ENCODE data around the gene RPS6KA2. TPM values are rescaled to one million over a fixed set of nuclear protein-coding genes. Genes with fewer than 3 reads are reported as not detected.

RPS6KA2 gene
- total RNA-seq, 1 donor from 2014 or later = 34.9 TPM

- DNase-seq (ENCODE audit: low read depth) = peak; percentile 68
These were observed 11.8 kb downstream of the RPS6KA2 start for GRCh38 chr6:166615059-166615770.

DNA sequence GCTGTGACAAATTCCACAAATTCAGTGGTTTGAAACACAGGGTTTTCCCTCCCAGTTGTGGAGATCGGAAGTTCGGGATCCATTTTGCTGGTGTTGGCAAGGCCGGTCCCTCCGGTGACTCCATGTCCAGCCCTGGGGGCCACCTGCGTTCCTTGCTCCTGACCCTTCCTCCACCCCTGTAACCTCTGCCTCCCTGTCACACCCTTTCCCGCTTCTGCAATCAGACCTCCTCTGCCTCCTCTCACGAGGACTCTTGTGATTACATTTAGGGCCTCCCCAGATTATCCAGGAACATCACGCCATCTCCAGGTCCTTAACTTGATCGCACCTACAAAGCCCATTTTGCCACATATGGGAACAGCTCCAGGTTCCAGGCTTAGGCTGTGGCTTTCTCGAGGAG, 12.5 kb downstream of the RPS6KA2 start:
- no peak for DNase-seq (ENCODE audit: low read depth)

GRCh38 chr6:166614171-166614583, 12.9 kb downstream of the RPS6KA2 start:
- DNase-seq (ENCODE audit: low read depth) = no peak

- DNase-seq (ENCODE audit: low read depth) = no peak
These were observed 14.0 kb downstream of the RPS6KA2 start for GRCh38 chr6:166613027-166613426.

DNA sequence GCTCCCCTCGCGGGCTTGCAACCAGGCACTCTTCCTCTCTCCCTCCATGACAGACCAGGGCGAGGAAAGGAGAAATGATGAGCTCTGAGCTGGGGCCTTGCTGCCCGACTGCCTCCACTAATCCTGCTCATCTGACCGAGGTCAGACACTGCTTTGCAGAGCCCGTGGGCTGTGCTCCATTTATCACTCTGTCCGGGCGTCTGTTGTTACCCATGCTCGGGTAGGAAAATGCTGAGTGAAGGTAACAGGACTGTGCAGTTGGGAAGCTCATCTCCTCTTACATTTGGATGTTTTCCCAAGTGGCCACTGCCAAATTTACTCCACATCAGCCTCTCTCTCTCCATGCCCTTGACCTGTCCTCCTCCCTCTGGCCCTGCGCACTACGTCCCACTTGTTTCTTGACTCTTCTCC, 14.6 kb downstream of the RPS6KA2 start:
- DNase-seq (ENCODE audit: low read depth) = no peak

- DNase-seq (ENCODE audit: low read depth) = no peak
These were observed 15.4 kb downstream of the RPS6KA2 start for GRCh38 chr6:166611631-166612030.

- no peak for DNase-seq (ENCODE audit: low read depth)
These were observed 17.0 kb downstream of the RPS6KA2 start for GRCh38 chr6:166610069-166610468.

GRCh38 chr6:166608774-166609173, 18.3 kb downstream of the RPS6KA2 start:
- no peak for DNase-seq (ENCODE audit: low read depth)

DNA sequence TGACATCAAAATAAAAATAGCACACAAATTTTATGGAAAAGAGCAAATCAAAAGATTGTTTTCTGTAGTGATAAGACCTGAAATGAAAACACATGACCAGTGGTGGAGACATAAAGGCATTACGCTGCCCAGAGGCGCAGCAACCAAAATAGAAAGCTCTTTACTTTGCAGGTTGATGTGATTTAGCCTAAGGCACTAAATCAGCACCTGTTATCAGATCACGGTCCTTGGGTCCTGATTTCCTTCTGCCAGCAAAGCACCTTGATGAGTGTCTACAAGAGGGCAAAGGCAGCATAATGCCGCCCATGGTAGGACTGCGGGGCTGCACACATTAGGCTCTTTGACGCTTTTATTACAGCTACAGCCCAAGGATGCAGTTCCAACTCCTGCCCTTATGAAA, 21.3 kb downstream of the RPS6KA2 start:
- DNase-seq (ENCODE audit: low read depth) = no peak

- DNase-seq (ENCODE audit: low read depth) = no peak
These were observed 22.1 kb downstream of the RPS6KA2 start for GRCh38 chr6:166604911-166605310.

DNA sequence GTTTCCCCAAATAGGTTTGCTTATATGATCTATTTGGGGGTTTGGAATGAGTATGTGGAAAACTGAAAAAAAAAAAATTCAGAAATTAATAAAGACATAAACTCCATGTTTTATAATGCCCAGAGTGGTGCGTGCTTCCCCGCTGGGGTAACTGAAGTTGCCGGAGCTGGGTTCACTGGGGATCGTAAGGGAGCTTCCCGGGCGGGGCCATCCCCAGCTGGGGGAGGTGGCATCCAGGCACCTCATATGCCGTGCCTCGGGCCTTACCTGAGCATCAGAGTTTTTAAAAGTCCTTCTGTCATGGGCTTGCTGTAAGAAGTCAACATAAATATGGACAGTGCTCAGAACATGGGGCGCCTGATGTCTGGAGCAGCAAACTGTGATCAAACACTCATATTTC, 22.7 kb downstream of the RPS6KA2 start:
- DNase-seq (ENCODE audit: low read depth) = no peak

DNA sequence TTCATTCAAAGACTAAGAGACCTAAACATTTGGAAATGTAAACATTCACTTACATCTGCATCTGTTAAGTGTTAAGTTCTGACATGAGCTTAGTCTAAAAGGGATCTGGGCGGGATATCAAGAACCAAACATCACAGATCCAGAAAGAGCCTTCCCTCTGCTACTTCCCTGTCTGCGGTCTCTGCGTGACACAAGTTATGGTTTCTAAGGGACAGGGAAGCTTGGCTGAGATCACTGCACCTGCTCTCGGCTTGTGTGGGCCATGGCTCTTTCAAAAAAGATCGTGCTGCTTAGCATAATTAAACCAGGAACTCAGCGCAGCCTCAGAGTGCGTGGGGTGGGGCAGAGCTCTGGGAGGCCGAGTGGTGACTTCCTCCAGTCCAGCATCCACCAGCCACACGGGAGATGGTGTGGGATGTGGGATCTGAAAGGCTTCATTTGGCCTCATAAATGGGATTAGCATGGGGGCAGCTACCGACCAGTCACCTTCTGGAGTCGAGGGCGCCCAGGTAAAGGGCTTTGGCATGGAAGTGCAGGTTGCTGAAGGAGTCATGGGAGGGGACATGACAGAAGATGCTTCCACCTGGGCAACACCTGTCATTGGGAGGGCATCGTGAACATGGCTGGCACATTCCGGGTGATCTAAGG, 23.9 kb downstream of the RPS6KA2 start:
- DNase-seq (ENCODE audit: low read depth) = no peak

- no peak for DNase-seq (ENCODE audit: low read depth)
These were observed 25.1 kb downstream of the RPS6KA2 start for GRCh38 chr6:166601956-166602355.

GRCh38 chr6:166600931-166601330, 26.1 kb downstream of the RPS6KA2 start:
- DNase-seq (ENCODE audit: low read depth) = no peak

- no peak for DNase-seq (ENCODE audit: low read depth)
These were observed 27.8 kb downstream of the RPS6KA2 start for GRCh38 chr6:166599205-166599604.

DNA sequence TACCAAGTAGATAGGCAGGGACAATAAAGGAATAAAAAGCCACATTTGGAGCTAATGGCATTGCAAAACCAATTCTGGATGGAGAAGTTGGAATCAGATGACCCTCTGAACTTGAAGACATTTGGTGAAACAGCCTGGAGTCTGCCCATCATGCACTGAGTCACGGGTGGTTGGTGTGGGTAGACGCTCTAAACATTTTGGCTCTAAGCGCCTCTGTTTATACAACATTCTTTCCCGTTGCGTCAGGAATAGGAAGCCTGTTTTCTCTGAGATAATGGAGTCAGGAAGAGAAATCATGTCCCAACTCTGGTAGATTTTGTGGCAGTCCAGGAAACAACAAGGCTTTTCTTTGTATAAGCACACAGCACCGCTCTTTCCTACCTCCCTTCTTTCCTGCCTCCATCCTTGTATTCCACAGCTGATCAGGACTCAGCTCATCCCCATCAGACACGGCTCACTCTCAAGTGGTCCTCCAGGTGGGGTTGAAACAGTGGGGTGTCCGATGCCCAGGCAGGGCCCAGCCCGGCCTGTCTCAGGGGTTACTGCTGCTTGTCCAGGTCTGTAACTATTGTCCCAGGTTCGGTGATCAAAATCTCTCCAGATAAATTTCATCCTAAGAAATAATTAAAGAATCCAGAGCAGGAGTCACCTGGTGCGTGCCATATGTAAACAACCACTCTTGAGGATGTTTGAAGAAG, 28.5 kb downstream of the RPS6KA2 start:
- peak; percentile 23 for DNase-seq (ENCODE audit: low read depth)

- no peak for DNase-seq (ENCODE audit: low read depth)
These were observed 29.2 kb downstream of the RPS6KA2 start for GRCh38 chr6:166597711-166598440.

DNA sequence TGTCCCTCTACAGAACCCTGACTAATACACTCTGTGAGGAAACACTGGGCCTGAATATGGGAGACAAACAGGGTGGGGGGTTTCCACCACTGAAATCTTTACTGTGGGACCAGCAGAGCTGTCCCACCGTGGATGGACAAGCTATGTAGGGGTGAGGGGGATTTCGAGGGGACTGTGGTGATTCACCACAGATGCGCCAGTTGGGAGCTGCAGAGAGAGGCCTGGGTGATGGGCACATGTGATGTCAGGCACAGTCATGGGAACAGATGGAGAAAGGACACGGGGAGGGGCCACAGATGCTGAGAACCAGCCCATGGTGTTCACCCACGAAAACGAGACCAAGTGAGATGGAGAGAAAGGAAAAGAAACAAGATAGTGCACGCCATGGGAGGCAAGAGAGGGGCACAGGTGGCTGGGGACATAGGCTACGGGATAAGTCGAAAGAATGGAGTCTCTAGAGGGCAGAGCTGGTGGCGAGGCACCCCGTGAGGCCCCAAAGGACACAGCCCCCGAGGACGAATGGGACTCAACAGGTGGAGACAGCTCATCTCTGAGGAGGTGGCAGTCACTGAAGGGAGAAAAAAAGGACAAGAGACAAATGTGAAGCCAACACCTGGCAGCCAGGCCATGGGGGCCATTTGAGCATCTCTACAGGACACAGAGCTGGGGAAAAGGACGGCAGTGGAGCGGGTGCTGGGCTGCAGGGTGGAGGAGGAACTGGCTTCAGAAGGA, 30.1 kb downstream of the RPS6KA2 start:
- DNase-seq (ENCODE audit: low read depth) = no peak

DNA sequence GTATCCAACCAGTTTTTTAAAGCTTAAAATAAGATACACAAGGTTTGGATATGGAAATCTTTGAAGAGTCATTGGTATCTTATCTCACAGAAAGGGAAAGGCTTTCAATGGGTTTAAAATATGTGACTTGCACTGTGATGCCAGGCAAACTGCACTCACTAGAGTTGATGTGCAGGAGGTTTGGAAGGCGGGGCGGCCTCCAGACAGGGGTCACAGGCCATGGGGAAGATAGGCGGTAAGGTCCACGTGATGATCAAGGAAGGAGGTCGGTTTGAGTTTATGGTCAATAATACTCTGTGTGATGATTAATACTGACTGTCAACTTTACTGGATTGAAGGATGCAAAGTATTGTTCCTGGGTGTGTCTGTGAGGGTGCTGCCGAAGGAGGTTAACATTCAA, 31.1 kb downstream of the RPS6KA2 start:
- no peak for DNase-seq (ENCODE audit: low read depth)

DNA sequence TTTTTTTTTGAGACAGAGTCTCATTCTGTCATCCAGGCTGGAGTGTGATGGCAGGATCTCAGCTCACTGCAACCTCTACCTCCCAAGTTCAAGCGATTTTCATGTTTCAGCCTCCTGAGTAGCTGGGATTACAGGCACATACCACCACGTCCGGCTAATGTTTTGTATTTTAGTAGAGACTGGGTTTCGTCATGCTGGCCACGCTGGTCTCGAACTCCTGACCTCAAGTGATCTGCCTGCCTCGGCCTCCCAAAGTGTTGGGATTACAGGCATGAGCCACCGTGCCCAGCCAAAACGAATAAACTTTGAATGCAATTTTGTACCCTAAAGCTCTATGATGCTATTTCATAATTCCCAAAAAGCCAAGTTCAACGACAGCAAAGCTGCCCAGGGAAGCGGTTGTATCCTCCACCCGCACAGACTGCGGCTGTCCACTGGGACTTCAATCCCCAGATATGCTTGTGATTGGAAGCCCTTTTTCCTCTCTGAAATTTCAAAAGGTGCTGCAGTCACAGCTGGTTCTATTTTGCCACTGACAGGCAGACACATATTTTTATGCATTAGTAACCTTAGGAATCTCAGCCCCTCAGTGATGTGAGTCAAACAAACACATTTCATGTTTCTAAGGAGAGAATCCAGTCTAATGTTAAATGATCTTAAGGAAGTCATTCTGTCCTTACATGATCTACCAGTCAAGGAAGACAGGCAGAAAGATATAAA, 31.8 kb downstream of the RPS6KA2 start:
- DNase-seq (ENCODE audit: low read depth) = peak; percentile 86

DNA sequence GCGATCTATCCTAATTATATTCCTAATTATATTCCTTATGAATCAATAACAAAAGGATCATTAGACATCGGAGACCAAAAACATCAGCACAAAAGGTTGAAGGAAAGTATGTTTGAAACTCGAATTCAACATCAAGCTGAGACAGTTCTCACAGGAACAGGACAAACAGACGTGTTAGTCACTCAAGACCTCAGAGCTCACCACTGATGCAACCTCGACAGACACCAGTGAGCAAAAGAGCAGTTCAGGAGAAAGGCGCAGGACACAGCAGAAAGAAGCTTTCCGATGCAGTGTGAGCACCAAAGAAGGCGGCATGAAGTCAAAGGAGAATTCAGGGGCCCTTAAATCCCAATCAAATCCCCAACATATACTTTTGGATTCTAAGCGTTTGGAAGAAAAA, 34.2 kb downstream of the RPS6KA2 start:
- peak; percentile 32 for DNase-seq (ENCODE audit: low read depth)
